Measurements from ENCODE around the gene HES6. TPM values are rescaled to one million over a fixed set of nuclear protein-coding genes. Genes with fewer than 3 reads are reported as not detected.

Gene HES6
- total and polyA plus RNA-seq, 2 of the 8 experiments (the other 6 are each of a cell fraction or from before 2014, with no cell fraction given), result 32.6 to 36.3 TPM

- TF ChIP-seq CHD7 (IDR thresholded peaks at IDR 0.05; ENCODE audit: insufficient replicate concordance, low read length) (no peak), ZNF274 (IDR thresholded peaks at IDR 0.05; ENCODE audit: borderline replicate concordance, extremely low read depth, low read length) (no peak), KDM4A (IDR thresholded peaks at IDR 0.05; ENCODE audit: low read depth, low read length, severe bottlenecking) (no peak), NRF1 (IDR thresholded peaks at IDR 0.05; ENCODE audit: low read depth, low read length) (no peak), GABPA (IDR thresholded peaks at IDR 0.05; ENCODE audit: borderline replicate concordance, insufficient read depth, low read length) (no peak), RAD21 (IDR thresholded peaks at IDR 0.05 in 1 of 2, conservative IDR thresholded peaks at IDR 0.05 in 1 of 2; ENCODE audit: low read depth in 2 of 2, low read length in 2 of 2) (no peak), CHD1 (IDR thresholded peaks at IDR 0.05; ENCODE audit: low read depth, low read length) (no peak), RFX5 (IDR thresholded peaks at IDR 0.05; ENCODE audit: borderline replicate concordance, low read depth, low read length) (no peak), PHF8 (conservative IDR thresholded peaks at IDR 0.05; ENCODE audit: low read depth, low read length) (no peak)
Measured at GRCh38 chr2:238272156-238272555, 32.3 kb upstream of the HES6 start (continued).
